CD8-positive, alpha-beta memory T cell (primary cell): Measurements from ENCODE around the gene IKBKE. TPM values are rescaled to one million over a fixed set of nuclear protein-coding genes. Genes with fewer than 3 reads are reported as not detected.

Experiments used
- CTCF ChIA-PET: fragments of 350-600 bp; sonication (Branson Sonifier 250); formaldehyde crosslinking; loops from one replicate; lab custom pipeline; 2021; ENCODE audit warnings: antibody characterized with exemption; lab: Charles Lee
- POLR2A ChIA-PET: fragments of 350-600 bp; sonication (Branson Sonifier 250); formaldehyde crosslinking; loops from one replicate; lab custom pipeline; 2021; ENCODE audit warnings: antibody characterized with exemption; lab: Charles Lee
- DNase-seq, 5 donors: peaks; one replicate each; pipeline versions ENCODE4 v3.0.0 to v3.0.0-alpha.2; 2020 to 2022; ENCODE audit warnings: mixed read lengths in 1 of 5
- H3K27ac ChIP-seq: one replicate; pipeline ENCODE4 v1.7.0; 2013; ENCODE audit warnings: low read depth, mild to moderate bottlenecking, low read length, moderate library complexity
- H3K27me3 ChIP-seq: 2 replicates; pipeline ENCODE4 v1.7.0; 2013; ENCODE audit warnings: low read length, mild to moderate bottlenecking; ENCODE audit not compliant: insufficient read depth, poor library complexity, severe bottlenecking
- H3K36me3 ChIP-seq: 2 replicates; pipeline ENCODE4 v1.7.0; 2013; ENCODE audit warnings: mild to moderate bottlenecking, low read length, moderate library complexity; ENCODE audit not compliant: insufficient read depth
- H3K4me1 ChIP-seq: 2 replicates; pipeline ENCODE4 v1.7.0; 2013; ENCODE audit warnings: mild to moderate bottlenecking, low read length, moderate library complexity; ENCODE audit not compliant: insufficient read depth
- H3K4me3 ChIP-seq: 2 replicates; pipeline ENCODE4 v1.7.0; 2013; ENCODE audit warnings: mild to moderate bottlenecking, low read length
- H3K9me3 ChIP-seq: 2 replicates; pipeline ENCODE4 v1.7.0; 2013; ENCODE audit warnings: mild to moderate bottlenecking, low read length
- H3K27ac Mint-ChIP-seq, 8 donors: one replicate each; pipeline ENCODE4 v1.8.0; 2020 to 2021; ENCODE audit warnings: mixed read lengths in 8 of 8, mild to moderate bottlenecking in 6 of 8, inconsistent platforms in 3 of 8, moderate library complexity in 3 of 8
- H3K27me3 Mint-ChIP-seq, 2 donors: one replicate each; pipeline ENCODE4 v1.8.0; 2020 to 2021; ENCODE audit warnings: mixed read lengths in 2 of 2, mild to moderate bottlenecking in 1 of 2, moderate library complexity in 1 of 2
- H3K36me3 Mint-ChIP-seq, 3 donors: one replicate each; pipeline ENCODE4 v1.8.0; 2020 to 2021; ENCODE audit warnings: mixed read lengths in 3 of 3, inconsistent platforms in 1 of 3, mild to moderate bottlenecking in 1 of 3
- H3K4me1 Mint-ChIP-seq, 3 donors: one replicate each; pipeline ENCODE4 v1.8.0; 2020 to 2021; ENCODE audit warnings: mixed read lengths in 3 of 3, inconsistent platforms in 1 of 3, mild to moderate bottlenecking in 1 of 3
- H3K4me3 Mint-ChIP-seq, 7 donors: one replicate each; pipeline ENCODE4 v1.8.0; 2020 to 2021; ENCODE audit warnings: mixed read lengths in 7 of 7, mild to moderate bottlenecking in 6 of 7, moderate library complexity in 4 of 7, inconsistent platforms in 2 of 7
- H3K9me3 Mint-ChIP-seq, 5 donors: one replicate each; pipeline ENCODE4 v1.8.0; 2020 to 2022; ENCODE audit warnings: mixed read lengths in 5 of 5, mild to moderate bottlenecking in 3 of 5, moderate library complexity in 2 of 5, inconsistent platforms in 1 of 5
- polyA plus RNA-seq: library from polyadenylated mRNA; unstranded; fragments of 300-500 nt; fragmentation: Illumina TruSeq; gene quantifications from one replicate; pipeline ENCODE4 v1.2.3, GENCODE V29; 2021
- total RNA-seq, 2 experiments: library from RNA; stranded (reverse); gene quantifications; one replicate each; pipeline ENCODE4 v1.2.3, GENCODE V29; 2021

The IKBKE gene
- total and polyA plus RNA-seq, 3 experiments from 2014 or later = 17.1 to 46.6 (median 18.4) TPM

- no peak for DNase-seq
- no peaks in the 10 kb centered on the region for H3K9me3 Mint-ChIP-seq
- H3K36me3 Mint-ChIP-seq = peaks cover 4 to 64% (median 19%) of the 10 kb centered on the region in 3 donors
- H3K27me3 Mint-ChIP-seq = no peaks in the 10 kb centered on the region
- CTCF ChIA-PET = no interaction called here
- H3K4me3 ChIP-seq = no peak overlapping the region
- H3K9me3 ChIP-seq = no peaks in the 10 kb centered on the region
- H3K27ac Mint-ChIP-seq = peak overlapping the region in 2 of 8 donors; percentile 17 to 23
- H3K36me3 ChIP-seq = no peaks in the 10 kb centered on the region
- no peaks in the 10 kb centered on the region for H3K4me1 Mint-ChIP-seq
- POLR2A ChIA-PET = no interaction called here
- no peak overlapping the region for H3K4me3 Mint-ChIP-seq
- H3K27ac ChIP-seq = no peak overlapping the region
- no peaks in the 10 kb centered on the region for H3K27me3 ChIP-seq
- no peaks in the 10 kb centered on the region for H3K4me1 ChIP-seq
Measured at GRCh38 chr1:206438554-206438953, 31.7 kb upstream of the IKBKE start.

- Mint-ChIP-seq H3K4me1 (no peaks in the 10 kb centered on the region), H3K4me3 (no peak overlapping the region), H3K27me3 (no peaks in the 10 kb centered on the region), H3K36me3 (peaks cover 4 to 66% (median 19%) of the 10 kb centered on the region in 3 donors), H3K9me3 (no peaks in the 10 kb centered on the region), H3K27ac (no peak overlapping the region)
- ChIA-PET POLR2A (no interaction called here), CTCF (no interaction called here)
- no peak for DNase-seq
- no peaks in the 10 kb centered on the region for H3K4me1 ChIP-seq
- no peaks in the 10 kb centered on the region for H3K27me3 ChIP-seq
- no peaks in the 10 kb centered on the region for H3K9me3 ChIP-seq
- no peak overlapping the region for H3K4me3 ChIP-seq
- H3K36me3 ChIP-seq = no peaks in the 10 kb centered on the region
- H3K27ac ChIP-seq = no peak overlapping the region
Measured at GRCh38 chr1:206439205-206439604, 31.1 kb upstream of the IKBKE start.

- POLR2A ChIA-PET = interaction anchor here (0.6 kb wide), 1 partner anchor 346 kb away, joined by 3 read pairs; no protein-coding TSS in a partner anchor
- no peaks in the 10 kb centered on the region for H3K4me1 ChIP-seq
- CTCF ChIA-PET = no interaction called here
- no peak overlapping the region for H3K4me3 ChIP-seq
- no peaks in the 10 kb centered on the region for H3K9me3 ChIP-seq
- H3K27ac ChIP-seq = no peak overlapping the region
- DNase-seq = no peak
- no peaks in the 10 kb centered on the region for H3K36me3 ChIP-seq
- no peaks in the 10 kb centered on the region for H3K27me3 Mint-ChIP-seq
- H3K9me3 Mint-ChIP-seq = no peaks in the 10 kb centered on the region
- H3K36me3 Mint-ChIP-seq = peaks cover 4 to 81% (median 23%) of the 10 kb centered on the region in 3 donors
- no peak overlapping the region for H3K27ac Mint-ChIP-seq
- H3K4me1 Mint-ChIP-seq = no peaks in the 10 kb centered on the region
- H3K27me3 ChIP-seq = no peaks in the 10 kb centered on the region
- H3K4me3 Mint-ChIP-seq = no peak overlapping the region
Measured at GRCh38 chr1:206441336-206441967, 28.8 kb upstream of the IKBKE start.

- no peaks in the 10 kb centered on the region for H3K4me1 Mint-ChIP-seq
- H3K27me3 ChIP-seq = no peaks in the 10 kb centered on the region
- peak overlapping the region in 2 of 8 donors; percentile 10 to 15 for H3K27ac Mint-ChIP-seq
- peaks cover 4 to 81% (median 23%) of the 10 kb centered on the region in 3 donors for H3K36me3 Mint-ChIP-seq
- no peaks in the 10 kb centered on the region for H3K27me3 Mint-ChIP-seq
- no peaks in the 10 kb centered on the region for H3K9me3 Mint-ChIP-seq
- H3K4me3 ChIP-seq = no peak overlapping the region
- ChIA-PET POLR2A (interaction anchor here (0.6 kb wide), 1 partner anchor 346 kb away, joined by 3 read pairs; no protein-coding TSS in a partner anchor), CTCF (no interaction called here)
- H3K9me3 ChIP-seq = no peaks in the 10 kb centered on the region
- H3K27ac ChIP-seq = no peak overlapping the region
- H3K4me1 ChIP-seq = no peaks in the 10 kb centered on the region
- DNase-seq = no peak
- H3K36me3 ChIP-seq = no peaks in the 10 kb centered on the region
- no peak overlapping the region for H3K4me3 Mint-ChIP-seq
Measured at GRCh38 chr1:206442101-206442500, 28.2 kb upstream of the IKBKE start.

- no peaks in the 10 kb centered on the region for H3K36me3 ChIP-seq
- no peaks in the 10 kb centered on the region for H3K27me3 Mint-ChIP-seq
- H3K27ac Mint-ChIP-seq = peak overlapping the region in 1 of 8 donors; percentile 17
- CTCF ChIA-PET = no interaction called here
- H3K36me3 Mint-ChIP-seq = peaks cover 3 to 74% (median 20%) of the 10 kb centered on the region in 3 donors
- no peaks in the 10 kb centered on the region for H3K4me1 Mint-ChIP-seq
- no peak overlapping the region for H3K4me3 Mint-ChIP-seq
- no peaks in the 10 kb centered on the region for H3K9me3 ChIP-seq
- no peak overlapping the region for H3K27ac ChIP-seq
- no peaks in the 10 kb centered on the region for H3K9me3 Mint-ChIP-seq
- POLR2A ChIA-PET = no interaction called here
- no peak for DNase-seq
- H3K4me3 ChIP-seq = no peak overlapping the region
- H3K27me3 ChIP-seq = no peaks in the 10 kb centered on the region
- no peaks in the 10 kb centered on the region for H3K4me1 ChIP-seq
Measured at GRCh38 chr1:206445116-206445515, 25.2 kb upstream of the IKBKE start.

GRCh38 chr1:206445911-206446356 is 24.3 kb upstream of the IKBKE start:
- no peaks in the 10 kb centered on the region for H3K36me3 ChIP-seq
- DNase-seq = no peak
- H3K27ac ChIP-seq = no peak overlapping the region
- Mint-ChIP-seq H3K9me3 (no peaks in the 10 kb centered on the region), H3K4me3 (no peak overlapping the region), H3K36me3 (peaks cover 0 to 74% (median 17%) of the 10 kb centered on the region in 3 donors), H3K27ac (peak overlapping the region in 1 of 8 donors; percentile 71), H3K27me3 (no peaks in the 10 kb centered on the region), H3K4me1 (no peaks in the 10 kb centered on the region)
- no peaks in the 10 kb centered on the region for H3K9me3 ChIP-seq
- CTCF ChIA-PET = no interaction called here
- POLR2A ChIA-PET = no interaction called here
- H3K4me3 ChIP-seq = no peak overlapping the region
- H3K4me1 ChIP-seq = no peaks in the 10 kb centered on the region
- H3K27me3 ChIP-seq = no peaks in the 10 kb centered on the region

- H3K27ac Mint-ChIP-seq = peak overlapping the region in 1 of 8 donors; percentile 63
- Histone ChIP-seq H3K4me1 (no peaks in the 10 kb centered on the region), H3K9me3 (no peaks in the 10 kb centered on the region), H3K4me3 (no peak overlapping the region), H3K36me3 (no peaks in the 10 kb centered on the region), H3K27me3 (no peaks in the 10 kb centered on the region), H3K27ac (no peak overlapping the region)
- no peaks in the 10 kb centered on the region for H3K4me1 Mint-ChIP-seq
- peaks cover 0 to 74% (median 17%) of the 10 kb centered on the region in 3 donors for H3K36me3 Mint-ChIP-seq
- no peak for DNase-seq
- H3K27me3 Mint-ChIP-seq = no peaks in the 10 kb centered on the region
- ChIA-PET POLR2A (interaction anchor here (0.6 kb wide), 1 partner anchor 45 kb away, joined by 3 read pairs; no protein-coding TSS in a partner anchor), CTCF (interaction anchor here (0.7 kb wide), 1 partner anchor 16 kb away, joined by 3 read pairs; no protein-coding TSS in a partner anchor)
- H3K4me3 Mint-ChIP-seq = no peak overlapping the region
- H3K9me3 Mint-ChIP-seq = no peaks in the 10 kb centered on the region
Measured at GRCh38 chr1:206446688-206447421, 23.4 kb upstream of the IKBKE start.

GRCh38 chr1:206447422-206447765 is 22.9 kb upstream of the IKBKE start:
- ChIA-PET POLR2A (interaction anchor here (0.6 kb wide), 1 partner anchor 44 kb away, joined by 3 read pairs; no protein-coding TSS in a partner anchor), CTCF (interaction anchor here (0.7 kb wide), 1 partner anchor 16 kb away, joined by 3 read pairs; no protein-coding TSS in a partner anchor)
- DNase-seq = no peak
- H3K4me3 Mint-ChIP-seq = no peak overlapping the region
- no peaks in the 10 kb centered on the region for H3K4me1 Mint-ChIP-seq
- H3K27ac Mint-ChIP-seq = no peak overlapping the region
- no peaks in the 10 kb centered on the region for H3K4me1 ChIP-seq
- H3K27ac ChIP-seq = no peak overlapping the region
- H3K9me3 ChIP-seq = no peaks in the 10 kb centered on the region
- no peak overlapping the region for H3K4me3 ChIP-seq
- H3K27me3 Mint-ChIP-seq = no peaks in the 10 kb centered on the region
- H3K36me3 Mint-ChIP-seq = peaks cover 0 to 74% (median 19%) of the 10 kb centered on the region in 3 donors
- H3K9me3 Mint-ChIP-seq = no peaks in the 10 kb centered on the region
- H3K36me3 ChIP-seq = no peaks in the 10 kb centered on the region
- H3K27me3 ChIP-seq = no peaks in the 10 kb centered on the region
